Prostate gland (tissue), 2 donors: ENCODE data around the gene ASGR1. TPM values are rescaled to one million over a fixed set of nuclear protein-coding genes. Genes with fewer than 3 reads are reported as not detected.

Experiments
- DNase-seq: peaks from one replicate; pipeline ENCODE4 v3.0.0-alpha.2; 2019; ENCODE audit warnings: low spot score
- H3K27ac ChIP-seq, 2 donors: fragments of 200-600 bp; sonication (generic); 2 replicates each; pipeline ENCODE4 v1.5.1; 2017 to 2019
- H3K27me3 ChIP-seq: fragments of 200-600 bp; sonication (generic); replicated peaks from 2 replicates; pipeline ENCODE4 v1.5.1; 2019; ENCODE audit not compliant: insufficient read depth
- H3K36me3 ChIP-seq, 2 donors: fragments of 200-600 bp; sonication (generic); 1 replicate in 1 of 2; 2 replicates in 1 of 2; pipeline versions ENCODE4 v1.5.1 to v1.8.1; 2017 to 2019
- H3K4me1 ChIP-seq: fragments of 200-600 bp; sonication (generic); replicated peaks from 2 replicates; pipeline ENCODE4 v1.5.1; 2019
- H3K4me3 ChIP-seq, 2 donors: fragments of 200-600 bp; sonication (generic); 2 replicates each; pipeline ENCODE4 v1.5.1; 2017 to 2019
- H3K9me3 ChIP-seq: fragments of 200-600 bp; sonication (generic); 2 replicates; pipeline ENCODE4 v1.5.1; 2017
- POLR2A ChIP-seq: fragments of 450-650 bp; IDR thresholded peaks from one replicate; pipeline ENCODE4 v1.6.1; 2016; ENCODE audit warnings: antibody characterized with exemption, mild to moderate bottlenecking
- POLR2AphosphoS5 ChIP-seq: sonication (generic); formaldehyde crosslinking; IDR thresholded peaks from one replicate; pipeline ENCODE4 v1.6.1; 2017; ENCODE audit warnings: antibody characterized with exemption
- WGBS: methylation state at CpG from one replicate; pipeline ENCODE4 v1.1.5; 2018; 5-methylcytosine and 5-hydroxymethylcytosine counted together
- intact Hi-C: fragments of 100-400 bp; cut with DNase I; formaldehyde crosslinking; loops from one replicate; pipeline ENCODE4 v1.14.2; 2022
- total RNA-seq, 2 donors: library from RNA; depleted of rRNA; stranded (reverse); fragments of >200 nt; gene quantifications; one replicate each; pipeline ENCODE4 v1.1.0, GENCODE V29; 2016
- TF ChIP-seq, protein P1 (sequence below), 4 experiments: fragments of 200-600 bp in 2 of 4; fragments of 450-650 bp in 2 of 4; sonication (generic) in 2 of 4; IDR thresholded peaks; 1 replicate in 3 of 4; 2 replicates in 1 of 4; pipeline ENCODE4 v1.5.1; 2016 to 2019; ENCODE audit warnings: antibody characterized with exemption in 4 of 4, mild to moderate bottlenecking in 2 of 4, moderate library complexity in 2 of 4

Gene ASGR1
- total RNA-seq, 2 donors from 2014 or later: 0.50 to 9.4 TPM

DNA sequence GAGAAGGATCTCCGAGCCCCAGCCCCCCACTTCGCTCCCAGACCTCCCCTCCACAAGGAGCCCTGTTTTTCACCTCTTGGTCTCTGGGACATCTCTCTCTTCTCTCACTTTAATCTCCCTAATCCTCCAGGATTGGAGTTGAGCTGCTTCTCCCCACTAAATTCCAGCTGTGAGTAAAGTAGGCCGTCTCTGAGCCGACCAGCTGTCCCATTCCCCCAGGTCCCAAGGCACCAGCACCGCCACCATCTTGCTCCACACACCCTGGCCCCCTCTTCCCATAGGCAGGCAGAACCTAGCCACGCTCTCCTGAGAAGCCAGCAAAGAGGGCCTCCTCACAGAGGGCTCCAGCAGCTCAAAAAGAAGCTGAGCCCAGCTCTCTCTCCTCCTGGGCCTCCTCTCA is 39.6 kb upstream of the ASGR1 start:
- WGBS: 68% methylated on average over 6 of the region's 6 CpGs
- Histone ChIP-seq H3K27me3 (no peaks in the 10 kb centered on the region), H3K36me3 (peaks cover 0 to 10% of the 10 kb centered on the region in 2 donors), H3K4me3 (no peak overlapping the region), H3K4me1 (peaks cover 18% of the 10 kb centered on the region), H3K27ac (peak overlapping the region; percentile 97 to 99), H3K9me3 (no peaks in the 10 kb centered on the region)
- intact Hi-C loops: no loop called here
- TF ChIP-seq POLR2A: no peak
- DNase-seq: no peak

DNA sequence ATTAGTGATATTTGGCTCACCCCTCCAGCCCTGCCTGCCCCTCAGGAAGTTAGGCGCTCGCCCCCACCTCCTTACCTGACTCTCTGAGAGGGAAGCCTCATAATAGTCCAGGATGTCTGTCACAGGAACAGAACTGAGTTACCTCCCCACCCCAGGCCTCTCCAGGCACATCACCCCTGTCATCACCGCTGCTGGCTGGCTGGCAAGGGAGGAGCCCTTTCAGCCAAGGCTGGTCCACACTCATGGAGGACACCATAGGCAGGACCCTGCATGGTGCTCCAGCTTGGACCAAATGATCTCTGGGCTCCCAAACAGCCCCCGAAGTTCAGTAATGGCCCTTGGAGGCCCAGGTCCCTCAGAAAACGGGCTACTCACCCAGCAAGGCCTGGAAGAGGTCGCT is 39.0 kb upstream of the ASGR1 start:
- Histone ChIP-seq H3K4me1 (peaks cover 18% of the 10 kb centered on the region), H3K4me3 (peak overlapping the region in 1 of 2 donors; percentile 46), H3K27me3 (no peaks in the 10 kb centered on the region), H3K9me3 (no peaks in the 10 kb centered on the region), H3K27ac (peak overlapping the region; percentile 60 to 67), H3K36me3 (peaks cover 0 to 4% of the 10 kb centered on the region in 2 donors)
- no peak for DNase-seq
- 53% methylated on average over 6 of the region's 6 CpGs for whole genome bisulfite sequencing
- intact Hi-C loops: no loop called here
- TF ChIP-seq POLR2A (no peak), POLR2AphosphoS5 (no peak)
- TF ChIP-seq, protein P1, sequence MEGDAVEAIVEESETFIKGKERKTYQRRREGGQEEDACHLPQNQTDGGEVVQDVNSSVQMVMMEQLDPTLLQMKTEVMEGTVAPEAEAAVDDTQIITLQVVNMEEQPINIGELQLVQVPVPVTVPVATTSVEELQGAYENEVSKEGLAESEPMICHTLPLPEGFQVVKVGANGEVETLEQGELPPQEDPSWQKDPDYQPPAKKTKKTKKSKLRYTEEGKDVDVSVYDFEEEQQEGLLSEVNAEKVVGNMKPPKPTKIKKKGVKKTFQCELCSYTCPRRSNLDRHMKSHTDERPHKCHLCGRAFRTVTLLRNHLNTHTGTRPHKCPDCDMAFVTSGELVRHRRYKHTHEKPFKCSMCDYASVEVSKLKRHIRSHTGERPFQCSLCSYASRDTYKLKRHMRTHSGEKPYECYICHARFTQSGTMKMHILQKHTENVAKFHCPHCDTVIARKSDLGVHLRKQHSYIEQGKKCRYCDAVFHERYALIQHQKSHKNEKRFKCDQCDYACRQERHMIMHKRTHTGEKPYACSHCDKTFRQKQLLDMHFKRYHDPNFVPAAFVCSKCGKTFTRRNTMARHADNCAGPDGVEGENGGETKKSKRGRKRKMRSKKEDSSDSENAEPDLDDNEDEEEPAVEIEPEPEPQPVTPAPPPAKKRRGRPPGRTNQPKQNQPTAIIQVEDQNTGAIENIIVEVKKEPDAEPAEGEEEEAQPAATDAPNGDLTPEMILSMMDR (IDR thresholded peaks at IDR 0.05): no peak

DNA sequence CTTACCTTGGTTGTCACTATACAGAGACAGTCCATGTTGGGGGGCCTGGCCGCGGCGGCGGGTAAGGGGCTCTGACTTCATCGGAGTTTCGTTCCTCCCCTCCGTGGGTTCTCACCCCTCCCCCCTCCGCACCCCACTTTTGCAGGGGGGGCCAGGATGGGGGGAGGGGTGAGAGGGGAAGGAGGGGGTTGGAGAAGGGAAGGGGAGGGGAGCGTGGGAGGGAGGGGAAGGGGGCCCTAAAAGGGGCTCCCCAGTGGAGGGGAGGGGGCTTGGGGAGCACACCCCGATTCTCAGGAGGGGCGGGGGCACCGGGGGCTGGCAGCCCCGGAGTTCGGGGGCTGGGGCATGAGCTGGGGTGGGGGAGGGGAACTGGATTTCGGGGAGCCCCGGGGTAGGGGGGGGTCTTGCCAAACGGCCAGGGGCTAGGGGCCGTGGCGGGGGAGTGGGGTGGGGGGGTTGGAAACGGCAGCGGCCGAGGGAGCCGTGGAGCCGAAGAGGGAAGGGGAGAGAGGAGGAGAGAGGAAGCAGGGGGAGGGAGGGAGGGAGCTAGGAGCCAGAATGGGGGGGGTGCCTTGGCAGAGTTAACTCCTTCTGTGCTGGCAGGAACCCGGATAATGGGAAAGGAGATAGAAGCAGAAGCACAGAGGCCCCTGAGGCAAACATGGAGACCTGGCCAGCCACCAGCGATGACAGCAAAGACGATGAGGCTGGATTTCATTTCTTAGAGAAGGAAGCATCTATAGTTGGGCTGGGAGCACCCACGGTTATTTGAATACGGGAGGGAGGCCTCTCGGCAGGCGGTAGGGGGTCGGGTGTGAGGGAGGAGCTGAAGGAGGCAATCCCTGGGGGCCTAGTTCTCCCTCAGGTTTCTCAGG is 38.2 kb upstream of the ASGR1 start:
- Histone ChIP-seq H3K4me1 (peaks cover 18% of the 10 kb centered on the region), H3K4me3 (peak overlapping the region; percentile 32 to 46), H3K9me3 (no peaks in the 10 kb centered on the region), H3K36me3 (no peaks in the 10 kb centered on the region), H3K27me3 (no peaks in the 10 kb centered on the region), H3K27ac (peak overlapping the region; percentile 60 to 67)
- no peak for DNase-seq
- WGBS: under 1% methylated on average over 24 of the region's 32 CpGs
- intact Hi-C loops: no loop called here
- no peak for TF ChIP-seq POLR2AphosphoS5

DNA sequence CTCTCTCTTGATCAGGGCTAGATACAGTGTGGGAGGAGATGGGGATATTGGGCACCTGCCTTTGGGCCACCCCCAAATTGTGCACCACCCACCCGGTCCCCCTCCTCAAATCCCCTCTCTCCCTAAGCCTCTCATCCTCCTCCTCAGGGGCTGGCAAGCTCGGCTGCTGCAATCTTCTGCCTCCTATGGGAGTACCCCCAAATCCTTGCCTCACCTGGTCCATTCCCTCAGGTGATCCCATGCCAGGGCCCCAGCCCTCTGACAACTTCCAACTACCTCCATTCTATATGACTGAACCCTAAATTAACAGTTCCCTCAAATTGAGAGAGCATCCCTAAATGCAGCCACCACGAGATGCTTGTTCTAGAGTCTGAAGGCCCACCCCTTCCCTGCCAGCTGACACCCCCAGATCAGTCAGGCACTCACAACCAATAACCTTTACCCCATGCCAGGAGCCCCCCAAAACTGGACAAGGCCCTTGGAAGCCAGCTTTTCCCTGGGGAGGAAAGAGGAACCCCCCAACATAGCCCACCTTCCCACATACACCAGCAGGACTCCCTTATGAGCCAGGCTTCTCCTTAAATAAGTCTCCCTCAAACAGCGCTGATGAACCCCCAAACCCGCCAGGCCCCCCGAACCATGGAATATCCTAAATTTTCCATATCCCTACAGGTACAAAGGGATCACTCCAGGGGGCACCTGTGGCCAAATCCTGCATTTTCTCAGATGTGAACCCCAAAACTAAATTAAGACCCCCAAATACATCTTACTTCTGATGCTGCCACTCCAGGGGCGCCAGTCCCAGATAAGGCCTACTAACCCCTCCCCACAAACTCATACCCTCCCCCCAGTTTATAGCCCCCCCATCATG is 37.3 kb upstream of the ASGR1 start:
- no peaks in the 10 kb centered on the region for H3K27me3 ChIP-seq
- 12% methylated on average over 7 of the region's 7 CpGs for WGBS
- peak overlapping the region; percentile 32 to 46 for H3K4me3 ChIP-seq
- H3K36me3 ChIP-seq: no peaks in the 10 kb centered on the region
- H3K27ac ChIP-seq: peak overlapping the region; percentile 60 to 67
- TF ChIP-seq, protein P1 (IDR thresholded peaks at IDR 0.05): no peak
- TF ChIP-seq POLR2A: no peak
- no peak for TF ChIP-seq POLR2AphosphoS5
- DNase-seq: no peak
- intact Hi-C loops: no loop called here
- no peaks in the 10 kb centered on the region for H3K9me3 ChIP-seq
- peaks cover 18% of the 10 kb centered on the region for H3K4me1 ChIP-seq

DNA sequence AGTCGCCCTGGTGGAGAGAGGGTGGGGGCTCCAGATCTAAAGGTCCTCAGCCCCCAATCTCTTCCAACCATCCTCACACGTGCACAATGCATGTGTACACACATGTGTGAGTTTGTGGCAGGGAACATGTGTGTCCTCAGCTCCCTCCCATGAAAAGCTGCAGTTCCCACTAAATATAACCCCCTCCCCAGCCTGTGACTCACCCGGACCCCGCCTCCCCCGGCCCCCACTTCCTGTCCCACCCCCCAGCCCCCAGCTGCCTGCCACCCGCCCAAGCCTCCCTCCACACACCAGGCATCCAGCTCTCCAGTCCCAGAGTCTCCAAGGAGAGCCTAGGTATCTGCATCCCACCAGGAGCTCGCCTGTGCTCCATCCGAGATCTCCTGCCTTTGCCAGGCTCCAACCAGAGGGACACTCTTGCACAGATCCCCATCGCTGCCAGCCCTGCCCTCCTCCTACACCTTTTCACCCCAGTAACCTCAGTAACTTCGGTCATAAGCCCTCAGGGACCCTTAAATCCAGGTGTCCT is 36.5 kb upstream of the ASGR1 start:
- Histone ChIP-seq H3K4me3 (no peak overlapping the region), H3K36me3 (no peaks in the 10 kb centered on the region), H3K27me3 (no peaks in the 10 kb centered on the region), H3K9me3 (no peaks in the 10 kb centered on the region), H3K27ac (peak overlapping the region; percentile 49 to 67), H3K4me1 (peaks cover 10% of the 10 kb centered on the region)
- intact Hi-C loops: no loop called here
- TF ChIP-seq, protein P1 (IDR thresholded peaks at IDR 0.05): no peak
- no peak for TF ChIP-seq POLR2A
- DNase-seq: no peak
- 17% methylated on average over 10 of the region's 10 CpGs for WGBS
